Glutamatergic neuron (in vitro differentiated cells): ENCODE results near the gene ZFHX3. TPM values are rescaled to one million over a fixed set of nuclear protein-coding genes. Genes with fewer than 3 reads are reported as not detected.

Source experiments
- DNase-seq: peaks from one replicate; pipeline ENCODE4 v3.0.0; 2022
- H3K27ac Mint-ChIP-seq: one replicate; pipeline ENCODE4 v1.8.0; 2020; ENCODE audit warnings: mild to moderate bottlenecking, mixed read lengths, inconsistent platforms; ENCODE audit not compliant: unreplicated experiment
- H3K27me3 Mint-ChIP-seq: one replicate; pipeline ENCODE4 v1.8.0; 2020; ENCODE audit warnings: mild to moderate bottlenecking, moderate library complexity, mixed read lengths, inconsistent platforms; ENCODE audit not compliant: unreplicated experiment
- H3K36me3 Mint-ChIP-seq: one replicate; pipeline ENCODE4 v1.8.0; 2020; ENCODE audit warnings: mild to moderate bottlenecking, mixed read lengths, inconsistent platforms; ENCODE audit not compliant: unreplicated experiment
- H3K4me1 Mint-ChIP-seq: one replicate; pipeline ENCODE4 v1.8.0; 2020; ENCODE audit warnings: mild to moderate bottlenecking, low read depth, mixed read lengths, inconsistent platforms; ENCODE audit not compliant: unreplicated experiment
- H3K4me3 Mint-ChIP-seq: one replicate; pipeline ENCODE4 v1.8.0; 2020; ENCODE audit warnings: mild to moderate bottlenecking, mixed read lengths, inconsistent platforms; ENCODE audit not compliant: unreplicated experiment
- H3K9me3 Mint-ChIP-seq: one replicate; pipeline ENCODE4 v1.8.0; 2020; ENCODE audit warnings: mild to moderate bottlenecking, moderate library complexity, mixed read lengths, inconsistent platforms; ENCODE audit not compliant: unreplicated experiment
- total RNA-seq: library from RNA; stranded (reverse); fragmentation: NEBNext Ultra II Directional; extraction: Animal tissue kit (Norgen Biotek cat#: 25700); gene quantifications from one replicate; pipeline ENCODE4 v1.2.1, GENCODE V29; 2021; ENCODE audit not compliant: unreplicated experiment
- TF ChIP-seq, protein P1 (sequence below): fragments of 200-600 bp; sonication (generic); IDR thresholded peaks from one replicate; pipeline ENCODE4 v1.5.0; 2021; ENCODE audit not compliant: partially characterized antibody, unreplicated experiment

Gene ZFHX3
- total RNA-seq, 1 donor from 2014 or later, result 6.8 TPM

DNA sequence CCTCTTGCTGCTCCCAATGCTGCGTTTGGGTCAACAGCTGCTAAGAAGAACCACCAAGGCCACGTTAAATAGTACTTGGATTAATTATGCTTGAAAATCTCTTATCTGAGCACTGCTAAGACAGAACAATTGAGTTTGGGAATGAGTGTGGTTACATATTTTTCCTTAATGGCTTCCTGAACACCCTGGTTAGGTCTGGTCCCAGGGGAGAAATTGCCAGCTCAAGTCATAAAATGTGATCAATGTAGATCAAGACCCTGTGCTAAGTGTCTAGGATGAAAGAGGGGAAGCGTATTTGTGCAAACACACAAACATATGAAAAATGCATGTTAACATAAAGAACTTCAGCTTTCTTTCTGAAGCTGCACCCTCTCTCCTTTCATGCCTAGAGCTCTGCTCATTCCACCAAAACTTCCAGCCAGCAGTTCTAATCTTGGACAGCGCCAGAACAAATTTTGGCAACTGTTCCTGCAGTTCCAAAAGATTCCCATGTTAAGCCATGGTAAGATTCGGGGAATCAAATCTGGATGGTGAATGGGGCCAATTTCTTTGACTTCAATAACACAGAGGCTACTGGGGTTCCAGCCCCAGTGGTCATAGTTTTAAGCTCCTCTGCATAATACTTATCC is 72.0 kb downstream of the ZFHX3 start:
- H3K4me3 Mint-ChIP-seq, result no peak overlapping the region
- H3K27me3 Mint-ChIP-seq, result peaks cover 2% of the 10 kb centered on the region
- H3K27ac Mint-ChIP-seq, result no peak overlapping the region
- H3K9me3 Mint-ChIP-seq, result peaks cover 3% of the 10 kb centered on the region
- peaks cover 2% of the 10 kb centered on the region for H3K4me1 Mint-ChIP-seq
- H3K36me3 Mint-ChIP-seq, result peaks cover 7% of the 10 kb centered on the region
- TF ChIP-seq, protein P1, sequence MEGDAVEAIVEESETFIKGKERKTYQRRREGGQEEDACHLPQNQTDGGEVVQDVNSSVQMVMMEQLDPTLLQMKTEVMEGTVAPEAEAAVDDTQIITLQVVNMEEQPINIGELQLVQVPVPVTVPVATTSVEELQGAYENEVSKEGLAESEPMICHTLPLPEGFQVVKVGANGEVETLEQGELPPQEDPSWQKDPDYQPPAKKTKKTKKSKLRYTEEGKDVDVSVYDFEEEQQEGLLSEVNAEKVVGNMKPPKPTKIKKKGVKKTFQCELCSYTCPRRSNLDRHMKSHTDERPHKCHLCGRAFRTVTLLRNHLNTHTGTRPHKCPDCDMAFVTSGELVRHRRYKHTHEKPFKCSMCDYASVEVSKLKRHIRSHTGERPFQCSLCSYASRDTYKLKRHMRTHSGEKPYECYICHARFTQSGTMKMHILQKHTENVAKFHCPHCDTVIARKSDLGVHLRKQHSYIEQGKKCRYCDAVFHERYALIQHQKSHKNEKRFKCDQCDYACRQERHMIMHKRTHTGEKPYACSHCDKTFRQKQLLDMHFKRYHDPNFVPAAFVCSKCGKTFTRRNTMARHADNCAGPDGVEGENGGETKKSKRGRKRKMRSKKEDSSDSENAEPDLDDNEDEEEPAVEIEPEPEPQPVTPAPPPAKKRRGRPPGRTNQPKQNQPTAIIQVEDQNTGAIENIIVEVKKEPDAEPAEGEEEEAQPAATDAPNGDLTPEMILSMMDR, result no peak
- no peak for DNase-seq

DNA sequence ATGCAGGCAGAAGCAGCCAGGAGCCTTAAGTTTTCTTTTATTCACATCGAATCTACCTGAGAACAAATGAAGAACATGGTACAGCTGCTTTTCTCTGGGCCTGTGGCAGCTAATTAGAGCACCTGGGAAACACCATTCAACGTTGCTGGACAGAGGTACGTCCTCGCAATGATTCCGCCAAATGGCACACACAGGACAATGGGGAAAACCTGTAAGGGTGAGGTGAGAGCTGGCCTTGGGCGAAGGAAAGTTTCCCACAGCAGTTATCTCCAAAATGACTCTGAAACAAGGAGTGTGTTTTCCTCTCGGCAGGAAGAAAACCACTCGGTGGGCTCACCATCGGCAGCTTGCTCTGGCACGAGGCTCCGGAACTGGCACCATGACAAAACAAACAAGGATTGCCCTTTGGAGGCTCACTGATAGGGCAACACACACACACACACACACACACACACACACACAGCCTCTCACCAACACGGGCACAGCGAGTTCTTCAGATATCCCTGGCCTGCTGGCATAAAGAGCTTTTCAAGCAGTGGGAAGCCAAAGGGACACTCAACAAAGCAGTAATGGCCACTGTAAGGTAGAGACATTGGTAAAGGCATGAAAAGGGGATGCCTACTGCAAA is 73.7 kb downstream of the ZFHX3 start:
- peaks cover 2% of the 10 kb centered on the region for H3K27me3 Mint-ChIP-seq
- H3K4me1 Mint-ChIP-seq, result peaks cover 7% of the 10 kb centered on the region
- peaks cover 7% of the 10 kb centered on the region for H3K36me3 Mint-ChIP-seq
- DNase-seq, result no peak
- no peak overlapping the region for H3K27ac Mint-ChIP-seq
- TF ChIP-seq, protein P1, result no peak
- peaks cover under 1% of the 10 kb centered on the region for H3K9me3 Mint-ChIP-seq
- H3K4me3 Mint-ChIP-seq, result no peak overlapping the region

DNA sequence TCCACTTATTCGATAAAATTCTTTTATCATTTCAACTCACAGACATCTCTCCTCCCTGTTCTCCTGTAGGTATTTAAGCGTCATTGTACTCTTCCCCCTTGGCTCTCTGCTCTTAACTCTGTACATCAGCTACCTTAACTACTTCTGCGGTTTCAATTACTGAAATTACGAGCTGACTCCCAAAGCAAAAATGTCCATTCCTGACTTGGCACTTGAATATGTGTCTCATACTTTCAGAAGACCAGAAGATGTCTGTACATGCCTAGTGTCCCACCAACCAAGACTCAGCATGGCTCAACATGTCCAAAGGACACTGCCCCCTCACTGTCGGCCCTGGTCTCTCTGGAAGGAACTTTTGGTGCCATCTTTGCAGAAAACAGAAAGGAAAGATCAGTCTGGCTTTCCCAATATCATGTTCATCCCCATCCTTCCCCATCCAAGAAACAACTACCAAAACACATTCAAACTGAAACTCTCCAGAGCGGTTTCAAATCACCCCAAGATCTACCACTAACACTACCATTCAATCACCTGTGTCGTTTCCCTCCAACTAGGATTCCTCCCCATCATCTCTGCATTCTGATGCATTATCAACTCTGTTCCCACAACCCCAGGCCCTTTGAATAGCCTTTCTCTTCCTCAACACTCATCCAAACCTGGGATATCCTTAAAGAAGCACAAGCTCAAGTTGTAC is 74.9 kb downstream of the ZFHX3 start:
- H3K9me3 Mint-ChIP-seq, result no peaks in the 10 kb centered on the region
- TF ChIP-seq, protein P1, result no peak
- DNase-seq, result no peak
- H3K4me1 Mint-ChIP-seq, result peaks cover 7% of the 10 kb centered on the region
- H3K36me3 Mint-ChIP-seq, result peaks cover 7% of the 10 kb centered on the region
- H3K27ac Mint-ChIP-seq, result no peak overlapping the region
- peaks cover 2% of the 10 kb centered on the region for H3K27me3 Mint-ChIP-seq
- no peak overlapping the region for H3K4me3 Mint-ChIP-seq

DNA sequence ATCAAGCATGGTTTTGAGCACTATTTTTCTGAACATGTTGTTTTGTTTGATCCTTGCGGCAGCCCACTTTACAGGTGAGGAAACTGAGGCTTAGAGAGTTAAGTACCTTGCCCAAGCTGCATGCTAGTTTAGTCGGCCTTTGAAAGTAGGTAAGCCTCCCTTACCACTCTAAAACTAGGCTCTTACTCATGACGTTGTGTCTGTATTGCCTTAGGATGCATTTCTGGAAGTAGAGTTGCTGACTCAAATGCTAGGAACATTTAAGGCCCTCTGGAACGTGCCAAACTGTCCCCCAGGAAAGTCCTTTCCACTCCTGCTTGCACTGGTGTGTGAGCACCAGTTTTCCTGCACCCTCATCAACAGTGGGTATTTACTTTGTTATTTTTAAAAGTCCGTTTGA is 76.6 kb downstream of the ZFHX3 start:
- Mint-ChIP-seq H3K4me3 (no peak overlapping the region), H3K27me3 (no peaks in the 10 kb centered on the region), H3K4me1 (peaks cover 5% of the 10 kb centered on the region)

More for the DNA sequence above, 76.6 kb downstream of the ZFHX3 start:
- DNase-seq, result no peak
- peaks cover 7% of the 10 kb centered on the region for H3K36me3 Mint-ChIP-seq
- TF ChIP-seq, protein P1, result no peak
- no peak overlapping the region for H3K27ac Mint-ChIP-seq
- H3K9me3 Mint-ChIP-seq, result no peaks in the 10 kb centered on the region
